HFF-Myc (cell line): ENCODE data around the gene NAV2.

Source experiments
- DNase-seq: peaks from one replicate; pipeline ENCODE4 v3.0.0-alpha.2; 2011; ENCODE audit warnings: low read depth; ENCODE audit errors: extremely low read depth
- H3K4me3 ChIP-seq: replicated peaks from 2 replicates; pipeline ENCODE4 v1.5.1; 2011; ENCODE audit warnings: low read depth, mild to moderate bottlenecking, control low read depth, low read length
- TF ChIP-seq, protein P1 (sequence below): IDR thresholded peaks from 2 replicates; pipeline ENCODE4 v1.5.1; 2012; ENCODE audit warnings: mild to moderate bottlenecking, low read depth, low read length, control low read depth; ENCODE audit errors: missing control alignments

Gene NAV2

DNA sequence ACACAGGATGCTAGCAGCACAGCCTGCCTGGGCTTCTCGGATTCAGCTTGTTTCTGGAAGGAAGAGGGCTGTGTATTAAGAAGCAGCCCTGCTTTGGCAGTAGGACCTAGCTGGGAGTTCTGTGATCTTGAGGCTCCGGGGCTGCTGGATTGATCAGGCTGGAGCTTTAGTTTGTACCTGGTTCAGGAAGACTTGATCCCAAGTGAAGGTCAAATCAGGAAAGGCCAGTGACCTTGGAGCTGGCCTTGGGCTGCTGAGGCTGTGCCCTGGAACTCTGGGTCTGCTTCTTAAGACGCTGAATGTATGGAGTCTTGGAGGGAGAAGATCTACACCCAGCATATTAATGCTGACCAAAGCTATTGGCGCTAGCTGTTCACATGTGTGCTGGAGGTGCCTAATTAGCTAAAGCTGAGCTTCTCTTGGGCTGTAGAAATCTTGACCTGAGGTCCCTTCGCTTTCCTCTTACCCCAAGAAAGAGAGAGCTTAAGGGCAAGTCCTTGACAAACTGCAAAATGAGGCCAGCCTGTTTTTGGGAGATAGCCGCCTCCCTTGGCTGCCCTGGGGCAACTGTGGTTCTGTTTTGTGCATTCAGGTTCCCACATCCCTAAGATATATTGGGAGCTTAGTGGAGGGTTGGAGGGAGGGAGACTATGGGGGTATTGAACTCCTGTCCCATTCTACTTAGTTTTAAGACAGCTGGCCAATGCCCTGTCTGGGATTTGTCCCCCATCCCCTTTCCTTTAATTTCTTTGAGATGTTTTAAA lies 311.7 kb downstream of the NAV2 start:
- DNase-seq = no peak
- H3K4me3 ChIP-seq = no peak overlapping the region
- TF ChIP-seq, protein P1, sequence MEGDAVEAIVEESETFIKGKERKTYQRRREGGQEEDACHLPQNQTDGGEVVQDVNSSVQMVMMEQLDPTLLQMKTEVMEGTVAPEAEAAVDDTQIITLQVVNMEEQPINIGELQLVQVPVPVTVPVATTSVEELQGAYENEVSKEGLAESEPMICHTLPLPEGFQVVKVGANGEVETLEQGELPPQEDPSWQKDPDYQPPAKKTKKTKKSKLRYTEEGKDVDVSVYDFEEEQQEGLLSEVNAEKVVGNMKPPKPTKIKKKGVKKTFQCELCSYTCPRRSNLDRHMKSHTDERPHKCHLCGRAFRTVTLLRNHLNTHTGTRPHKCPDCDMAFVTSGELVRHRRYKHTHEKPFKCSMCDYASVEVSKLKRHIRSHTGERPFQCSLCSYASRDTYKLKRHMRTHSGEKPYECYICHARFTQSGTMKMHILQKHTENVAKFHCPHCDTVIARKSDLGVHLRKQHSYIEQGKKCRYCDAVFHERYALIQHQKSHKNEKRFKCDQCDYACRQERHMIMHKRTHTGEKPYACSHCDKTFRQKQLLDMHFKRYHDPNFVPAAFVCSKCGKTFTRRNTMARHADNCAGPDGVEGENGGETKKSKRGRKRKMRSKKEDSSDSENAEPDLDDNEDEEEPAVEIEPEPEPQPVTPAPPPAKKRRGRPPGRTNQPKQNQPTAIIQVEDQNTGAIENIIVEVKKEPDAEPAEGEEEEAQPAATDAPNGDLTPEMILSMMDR = no peak

DNA sequence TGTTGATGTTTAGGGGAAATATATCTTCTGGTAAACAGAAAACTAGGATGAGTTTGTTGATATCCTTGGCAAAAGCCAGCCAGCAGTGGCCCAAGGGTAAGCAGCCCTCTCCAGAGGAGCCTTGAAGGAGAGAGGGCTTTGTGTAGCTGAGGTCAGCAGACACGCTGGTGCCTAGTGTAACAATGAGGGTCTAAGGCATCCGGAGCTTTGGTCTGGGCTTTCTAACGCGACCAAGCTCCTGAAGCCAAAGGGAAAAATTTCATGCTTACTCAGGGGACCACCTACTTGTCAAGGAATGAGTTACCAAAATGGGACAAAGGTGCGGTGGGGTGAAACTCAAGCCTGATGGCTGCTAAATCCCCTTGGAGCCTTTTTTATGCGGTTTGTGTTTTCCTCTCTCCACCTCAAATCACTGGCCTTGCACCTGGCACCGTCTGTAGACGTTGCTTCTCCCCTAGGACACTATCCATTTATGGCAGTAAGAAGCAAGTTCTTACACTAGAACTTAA lies 312.7 kb downstream of the NAV2 start:
- H3K4me3 ChIP-seq = no peak overlapping the region
- DNase-seq = no peak
- TF ChIP-seq, protein P1 = no peak

DNA sequence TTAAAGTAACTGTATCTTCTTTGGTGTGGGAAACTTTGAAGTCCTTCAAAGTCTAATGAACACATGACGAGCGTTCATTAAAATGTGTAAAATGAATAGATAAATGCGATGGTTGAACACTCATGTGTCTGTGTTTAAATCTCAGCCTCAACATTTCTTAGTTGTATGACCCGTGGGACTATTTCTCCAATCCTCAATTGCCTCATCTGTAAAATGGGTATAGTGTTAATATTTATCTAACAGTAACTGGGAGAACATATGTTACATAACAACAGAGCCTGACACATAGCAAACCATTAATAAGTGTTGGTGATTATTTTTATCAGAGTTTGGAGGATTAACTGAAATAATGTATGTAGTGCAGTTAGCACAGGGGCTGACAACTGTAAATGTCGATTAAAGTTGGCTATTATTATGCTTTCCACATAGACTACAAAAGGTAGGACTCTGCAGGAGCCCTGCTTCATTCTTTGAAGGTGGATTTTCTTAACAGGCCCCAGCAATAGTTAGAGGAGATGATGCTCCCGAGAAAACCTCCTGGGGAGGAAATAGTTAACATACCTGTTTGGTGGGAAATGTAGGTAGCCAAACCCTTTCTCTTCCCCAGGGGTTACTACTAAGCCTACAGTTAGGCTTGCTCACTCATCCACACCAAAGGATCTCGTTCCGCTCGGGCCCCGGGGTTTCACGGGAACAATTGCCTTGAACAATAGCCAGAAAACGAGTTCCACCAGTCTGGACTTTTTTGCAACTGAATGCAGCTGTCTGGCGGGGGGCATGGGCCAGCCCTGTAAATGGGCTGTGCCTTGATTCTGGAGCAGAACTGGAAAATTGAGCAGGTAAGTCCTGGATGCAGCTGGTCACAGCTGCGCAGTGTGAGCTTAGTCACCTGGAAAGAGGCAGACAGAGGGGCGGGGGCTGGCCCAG lies 314.3 kb downstream of the NAV2 start:
- DNase-seq = no peak
- TF ChIP-seq, protein P1 = no peak

DNA sequence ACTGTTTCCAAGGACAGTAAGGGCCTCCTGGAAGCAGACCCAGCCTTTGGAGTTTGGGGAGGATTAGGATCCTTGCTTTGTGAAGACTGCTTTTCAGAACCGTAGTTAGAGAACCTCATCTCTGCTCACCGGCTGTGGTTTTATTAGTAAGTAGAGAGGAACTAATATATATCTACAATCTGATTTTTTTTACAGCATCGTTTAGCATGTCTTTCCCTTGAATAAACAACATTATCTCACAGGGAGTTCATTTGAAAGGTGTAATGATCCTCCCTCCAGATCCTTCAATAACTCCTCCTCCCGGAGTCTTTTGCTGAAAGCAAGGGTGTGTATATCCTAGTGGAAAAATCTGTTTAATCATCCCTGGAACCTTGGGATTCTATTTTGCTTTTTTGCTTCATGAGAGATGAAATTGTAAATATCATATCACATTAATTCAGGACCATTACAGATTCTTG lies 314.9 kb downstream of the NAV2 start:
- no peak overlapping the region for H3K4me3 ChIP-seq
- DNase-seq = no peak
- TF ChIP-seq, protein P1 = no peak

More for the DNA sequence above, 314.3 kb downstream of the NAV2 start:
- H3K4me3 ChIP-seq = no peak overlapping the region

DNA sequence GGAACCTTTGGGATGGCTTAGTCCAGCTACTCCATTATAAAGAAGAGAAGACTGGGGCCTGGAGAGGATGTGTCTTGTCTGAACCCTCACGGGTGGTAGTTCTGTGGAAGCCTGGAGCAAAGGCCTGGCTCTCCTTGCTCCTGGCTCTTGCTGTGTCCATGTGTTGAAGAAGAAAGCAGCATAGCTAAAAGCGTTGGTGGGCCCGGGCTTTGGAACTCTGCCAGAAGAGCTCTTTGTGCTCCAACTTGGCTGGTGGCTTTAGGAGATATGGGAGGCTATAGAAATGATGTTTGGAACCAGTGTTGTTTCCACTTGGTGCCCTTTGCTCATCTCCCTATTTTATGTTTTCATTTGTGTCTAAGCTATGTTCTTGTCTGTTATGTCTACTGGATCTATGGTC lies 316.6 kb downstream of the NAV2 start:
- TF ChIP-seq, protein P1 = no peak
- DNase-seq = no peak
- H3K4me3 ChIP-seq = no peak overlapping the region

DNA sequence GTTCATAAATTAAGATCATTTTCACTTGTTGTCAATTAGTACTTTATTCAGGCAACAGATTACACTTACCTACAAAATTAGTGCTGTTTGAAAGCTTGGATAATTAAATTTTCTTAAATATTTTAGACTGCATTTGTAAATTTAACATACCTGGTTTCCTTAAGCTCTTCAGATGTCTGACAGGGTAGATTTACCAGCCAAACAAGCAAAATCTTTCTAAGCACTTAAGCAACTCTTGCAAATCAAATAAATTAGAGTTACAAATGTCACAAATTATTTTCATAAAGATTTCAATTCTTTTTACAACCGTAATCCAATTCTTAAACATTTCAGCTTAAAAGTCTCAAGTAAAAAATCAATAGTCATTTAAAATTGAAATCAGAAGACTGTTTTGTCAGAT lies 317.8 kb downstream of the NAV2 start:
- H3K4me3 ChIP-seq = no peak overlapping the region
- TF ChIP-seq, protein P1 = no peak
- DNase-seq = no peak
